GM18502 (cell line): ENCODE results near the gene TMEM147.
"Not testable (repeated sequence)": the region's sequence is repeated elsewhere in the genome, so short reads cannot be mapped to it uniquely, and the experiment has no call there.

Experiments
- ATAC-seq: cut with Tn5 transposase; IDR thresholded peaks from one replicate; pipeline ENCODE4 v1.9.1; 2021; ENCODE audit warnings: mild to moderate bottlenecking; ENCODE audit not compliant: unreplicated experiment, poor library complexity

Gene TMEM147

DNA sequence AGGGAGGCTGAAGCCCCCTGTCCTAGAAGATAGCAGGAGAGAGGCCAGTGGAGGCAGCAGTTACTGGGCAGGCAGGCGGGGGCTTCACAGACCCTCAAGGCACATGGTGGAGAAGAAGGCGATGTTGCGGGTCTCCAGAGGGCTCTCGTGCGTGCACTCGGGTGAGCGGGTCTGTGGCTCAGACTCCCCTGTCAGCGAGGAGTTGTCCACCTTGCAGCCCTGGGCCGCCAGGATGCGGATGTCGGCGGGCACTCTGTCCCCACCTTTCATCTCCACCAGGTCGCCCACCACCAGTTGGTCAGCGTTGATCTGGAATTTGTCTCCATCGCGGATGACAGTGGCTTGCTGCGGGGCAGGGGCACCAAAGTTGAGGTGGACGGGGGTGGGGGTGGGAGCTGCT is 14.8 kb downstream of the TMEM147 start:
- ATAC-seq, result no peak

DNA sequence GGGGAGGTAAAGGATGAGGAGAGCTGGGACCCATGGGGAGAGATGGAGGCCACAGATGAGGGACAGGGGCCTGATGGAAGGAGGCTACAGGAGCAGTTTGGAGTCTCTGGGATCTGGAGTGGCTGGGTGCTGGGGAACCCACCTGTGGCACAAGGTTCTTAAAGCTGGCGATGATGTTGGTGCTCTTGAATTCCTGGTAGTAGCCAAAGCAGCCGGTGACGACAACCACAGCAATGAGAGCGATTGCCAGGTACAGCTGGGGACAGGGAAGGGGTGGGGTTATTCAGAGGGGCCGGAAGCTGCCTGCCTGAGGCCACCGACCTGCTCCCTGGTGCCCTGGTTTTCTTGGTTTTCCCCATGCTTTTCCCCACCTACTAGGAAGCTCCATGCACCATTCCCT is 15.3 kb downstream of the TMEM147 start:
- ATAC-seq, result no peak

DNA sequence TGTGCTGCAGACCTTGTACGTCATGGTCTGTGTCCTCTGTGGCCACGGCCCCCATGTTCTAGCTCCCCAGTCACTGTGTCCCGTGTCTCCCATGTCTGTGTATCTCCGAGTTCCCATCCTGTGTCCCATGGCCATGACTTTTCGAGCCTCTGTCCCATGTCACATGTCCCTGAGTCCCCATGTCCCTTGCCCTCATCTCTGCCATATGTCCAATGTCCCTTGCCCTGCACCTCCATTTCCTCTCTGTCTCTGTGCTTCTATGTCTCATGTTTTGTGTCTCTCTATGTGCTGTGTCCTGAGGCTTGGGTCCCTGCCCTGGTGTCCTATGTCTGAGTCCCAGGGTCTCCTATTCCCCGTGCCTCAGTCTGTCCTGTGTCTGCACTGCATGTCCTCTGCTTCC is 16.0 kb downstream of the TMEM147 start:
- no peak for ATAC-seq

DNA sequence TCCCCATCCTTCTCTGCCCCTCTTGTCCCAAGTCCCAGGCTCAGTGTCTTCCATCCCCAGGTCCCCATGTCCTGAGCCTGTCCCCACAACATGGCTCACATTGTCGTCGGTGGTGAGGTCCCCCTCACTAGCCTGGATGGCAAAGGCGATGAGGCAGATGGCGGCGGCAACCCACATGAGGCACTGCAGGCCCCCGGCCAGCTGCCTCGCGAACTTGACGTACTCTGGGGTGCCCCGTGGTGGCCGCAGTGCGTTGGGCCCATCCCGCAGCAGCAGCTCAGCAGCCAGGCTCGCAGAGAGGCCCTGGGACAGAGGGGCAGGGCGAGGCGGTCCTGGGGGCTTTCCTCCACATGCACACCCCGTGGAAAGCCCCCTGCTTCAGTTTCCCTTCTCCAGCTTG is 16.9 kb downstream of the TMEM147 start:
- no peak for ATAC-seq

DNA sequence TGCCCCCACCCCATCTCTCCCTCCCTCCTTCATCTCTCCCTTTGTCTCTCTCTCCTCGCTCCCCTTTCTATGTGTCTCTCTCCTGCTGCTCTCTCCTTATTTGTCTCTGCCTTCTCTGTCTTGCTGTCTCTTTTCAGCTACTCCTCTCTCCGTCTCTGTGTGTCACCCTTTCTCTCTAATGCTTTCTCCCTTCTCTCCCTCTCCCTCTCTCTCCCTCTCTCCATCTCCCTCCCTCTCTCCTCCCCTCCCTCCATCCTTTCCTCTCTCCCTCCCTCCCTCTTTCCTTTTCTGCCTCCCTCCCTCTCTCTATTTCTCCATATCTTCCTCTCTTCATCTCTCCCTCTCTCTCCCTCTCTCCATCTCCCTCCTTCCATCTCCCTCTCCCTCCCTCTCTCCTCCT is 17.4 kb downstream of the TMEM147 start:
- no peak for ATAC-seq

DNA sequence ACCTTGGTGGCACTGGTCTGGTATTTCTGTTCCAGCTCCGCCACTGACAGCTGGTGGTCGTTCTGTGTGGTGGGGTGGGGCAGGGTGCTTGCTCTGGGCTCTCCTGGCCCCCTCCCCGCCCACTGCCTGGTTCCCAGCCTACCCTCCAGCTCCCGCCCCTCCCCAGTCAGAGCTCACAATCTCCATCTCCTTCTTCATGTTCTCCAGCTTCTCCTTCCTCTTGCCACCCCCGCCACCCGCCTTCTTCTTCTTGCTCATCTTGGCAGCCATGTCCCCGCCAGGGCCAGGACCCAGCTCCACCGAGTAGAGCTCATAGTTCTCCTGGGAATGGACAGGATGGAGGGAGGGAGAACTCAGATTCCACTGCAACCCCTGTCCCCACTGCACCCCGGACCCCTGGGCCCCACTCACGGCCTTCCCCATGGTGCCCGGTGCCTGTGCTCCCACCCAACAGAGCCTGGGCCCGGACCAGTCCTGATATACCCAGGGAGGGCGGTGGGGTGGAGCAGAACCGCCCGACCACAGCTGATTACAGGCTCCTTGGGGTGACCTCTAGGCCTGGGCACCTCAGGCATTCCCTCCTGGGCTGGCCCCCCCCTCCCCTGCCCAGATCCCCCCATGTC is 17.9 kb downstream of the TMEM147 start, which contains the start of gene ATP4A:
Gene ATP4A, minus strand, starts transcription at position 452 of the 623 bp plus-strand sequence. Its CDS starts 29 bp downstream, at position 423.
- ATAC-seq, result no peak

DNA sequence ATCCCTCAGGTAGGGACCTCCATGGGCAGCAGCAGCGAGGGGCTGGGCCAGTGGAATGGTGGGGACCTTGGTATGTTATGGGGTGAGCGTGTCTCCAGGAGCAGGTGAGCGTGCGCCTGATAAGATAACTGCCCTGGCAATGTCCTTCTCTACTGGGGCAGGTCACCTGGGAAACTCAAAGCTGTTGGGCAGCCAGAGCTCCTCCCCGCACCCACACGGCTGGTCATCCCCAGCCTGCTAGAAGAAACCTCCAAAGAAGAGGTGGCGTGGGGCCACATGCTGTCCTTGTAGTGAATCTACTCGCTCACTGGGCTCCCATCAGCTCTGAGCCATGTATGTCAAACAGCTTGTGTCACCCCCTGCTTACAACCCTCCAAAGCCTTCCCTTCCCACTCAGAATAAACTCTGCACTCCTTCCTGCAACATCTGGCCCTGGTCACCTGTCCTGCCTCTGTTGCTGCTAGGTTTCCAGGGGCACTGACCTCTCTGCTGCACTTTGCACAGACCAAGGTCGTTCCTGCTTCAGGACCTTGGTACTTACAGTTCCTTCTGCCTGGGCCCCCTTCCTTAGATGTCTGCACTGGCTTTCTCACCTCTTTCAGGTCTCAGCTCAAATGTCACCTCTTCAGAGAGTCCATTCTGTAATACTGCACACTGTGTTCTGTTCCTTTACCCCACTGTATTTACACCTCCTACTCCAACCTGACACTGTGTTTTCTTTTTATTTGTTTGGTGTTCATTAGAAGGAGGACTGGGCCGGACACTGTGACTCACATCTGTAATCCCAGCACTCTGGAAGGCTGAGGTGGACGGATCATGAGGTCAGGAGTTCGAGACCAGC is 19.8 kb downstream of the TMEM147 start:
- ATAC-seq, result no peak

DNA sequence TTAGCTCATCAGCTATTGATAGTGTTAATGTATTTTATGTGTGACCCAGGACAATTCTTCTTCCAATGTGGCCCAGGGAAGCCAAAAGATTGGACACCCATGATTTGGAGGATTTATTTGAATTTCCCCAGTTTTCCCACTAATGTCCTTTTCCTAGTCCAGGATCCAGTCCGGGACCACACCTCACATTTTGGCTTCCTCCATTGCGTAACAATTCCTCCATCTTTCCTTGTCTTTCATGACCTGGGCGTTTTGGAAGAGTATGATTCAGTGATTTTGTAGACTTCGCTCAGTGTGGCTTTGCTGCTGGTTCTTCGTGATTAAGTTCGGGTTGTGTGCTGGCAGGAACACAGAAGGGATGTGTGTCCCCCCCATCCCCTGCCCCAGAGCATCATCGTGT is 21.3 kb downstream of the TMEM147 start:
- no peak for ATAC-seq

DNA sequence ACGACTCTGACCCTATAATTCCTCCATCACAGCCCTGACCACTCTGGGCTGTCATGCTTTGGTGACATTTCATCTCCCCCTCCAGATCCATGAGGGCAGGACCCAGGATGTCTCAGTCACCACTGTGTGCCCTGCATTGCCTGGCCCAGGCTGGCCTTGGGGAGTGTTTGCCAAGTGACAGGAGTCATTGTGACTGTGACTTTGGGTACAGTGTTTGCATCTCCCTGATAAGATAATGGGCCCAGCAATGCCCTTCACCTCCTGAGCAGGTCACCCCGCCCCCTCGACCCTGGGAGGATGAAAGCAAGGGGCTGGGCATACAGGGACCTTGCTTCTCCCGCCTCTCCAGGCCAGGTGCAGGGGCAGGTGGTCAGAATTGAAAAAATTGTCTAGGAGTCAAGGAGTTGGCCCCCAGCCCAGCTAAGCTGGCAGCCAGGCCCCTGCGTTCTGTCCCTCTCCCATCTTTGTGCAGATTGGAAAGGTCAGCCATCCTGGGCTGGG is 23.9 kb downstream of the TMEM147 start:
- ATAC-seq, result no peak

DNA sequence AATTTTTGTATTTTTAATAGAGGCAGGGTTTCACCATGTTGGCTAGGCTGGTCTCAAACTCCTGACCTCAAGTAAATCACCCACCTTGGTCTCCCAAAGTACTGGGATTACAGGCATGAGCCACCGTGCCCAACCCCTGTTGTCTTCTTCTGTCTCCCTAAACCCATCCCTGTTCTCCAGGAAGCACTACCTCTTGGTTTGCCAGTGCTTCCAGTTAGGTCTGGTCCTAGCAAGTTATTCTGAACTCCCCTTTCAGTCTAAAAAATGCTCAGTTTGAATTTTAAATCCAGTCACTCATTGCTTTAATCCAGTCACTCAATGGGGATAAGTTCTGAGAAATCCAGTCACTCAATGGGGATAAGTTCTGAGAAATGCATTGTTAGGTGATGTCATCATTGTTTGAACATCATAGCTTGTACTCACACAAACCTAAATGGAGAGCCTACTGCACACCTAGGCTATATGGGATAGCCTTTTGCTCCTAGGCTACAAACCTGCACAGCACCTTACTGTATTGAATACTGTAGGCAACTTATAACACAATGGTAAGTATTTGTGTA is 26.1 kb downstream of the TMEM147 start:
- no peak for ATAC-seq

DNA sequence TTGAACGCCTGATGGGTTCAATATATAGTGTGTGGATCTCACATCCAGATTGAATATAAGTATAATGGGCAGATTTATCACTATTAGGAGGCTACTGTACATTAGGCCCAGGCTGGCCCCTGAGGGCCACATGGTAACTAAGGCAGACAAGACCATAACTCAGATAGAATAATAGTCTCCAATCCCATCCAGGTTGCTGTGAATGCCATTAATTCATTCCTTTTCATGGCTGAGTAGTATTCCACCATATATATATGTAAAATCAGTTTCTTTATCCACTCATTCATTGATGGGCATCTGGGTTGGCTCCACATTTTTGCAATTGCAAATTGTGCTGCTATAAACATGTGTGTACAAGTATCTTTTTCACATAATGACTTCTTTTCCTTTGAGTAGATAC is 32.5 kb downstream of the TMEM147 start:
- no peak for ATAC-seq

DNA sequence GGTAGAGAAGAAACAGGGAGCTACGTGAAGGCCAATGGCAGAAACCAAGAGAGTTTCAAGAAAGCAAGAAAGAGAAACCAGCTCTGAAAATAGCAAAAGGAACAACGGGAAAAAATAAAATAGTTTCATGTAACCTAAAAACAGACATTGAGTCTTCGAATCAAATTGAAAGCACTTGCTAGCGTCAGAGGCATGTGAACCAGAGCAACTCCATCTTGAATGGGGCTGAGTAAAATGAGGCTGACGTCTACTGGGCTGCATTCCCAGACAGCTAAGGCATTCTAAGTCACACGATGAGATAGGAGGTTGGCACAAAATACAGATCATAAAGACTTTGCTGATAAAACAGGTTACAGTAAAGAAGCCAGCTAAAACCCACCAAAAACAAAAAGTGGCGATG is 33.3 kb downstream of the TMEM147 start:
- no peak for ATAC-seq

DNA sequence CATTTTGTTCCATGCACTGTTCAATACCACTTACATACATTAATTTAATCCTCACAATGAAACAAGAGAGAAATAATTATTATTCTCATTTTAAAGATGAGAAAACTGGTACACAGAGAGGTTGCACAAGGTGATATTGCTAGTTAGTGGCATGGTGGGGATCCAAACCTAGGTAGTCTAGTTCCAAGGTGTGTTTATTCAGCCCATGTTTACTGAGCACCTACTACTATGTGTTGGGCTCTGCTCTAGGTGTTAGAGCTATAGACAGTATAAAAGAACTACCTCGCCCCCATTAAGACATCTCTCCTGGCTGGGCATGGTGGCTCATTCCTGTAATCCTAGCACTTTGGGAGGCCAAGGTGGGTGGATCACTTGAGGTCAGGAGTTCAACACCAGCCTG is 37.3 kb downstream of the TMEM147 start:
- ATAC-seq, result no peak

DNA sequence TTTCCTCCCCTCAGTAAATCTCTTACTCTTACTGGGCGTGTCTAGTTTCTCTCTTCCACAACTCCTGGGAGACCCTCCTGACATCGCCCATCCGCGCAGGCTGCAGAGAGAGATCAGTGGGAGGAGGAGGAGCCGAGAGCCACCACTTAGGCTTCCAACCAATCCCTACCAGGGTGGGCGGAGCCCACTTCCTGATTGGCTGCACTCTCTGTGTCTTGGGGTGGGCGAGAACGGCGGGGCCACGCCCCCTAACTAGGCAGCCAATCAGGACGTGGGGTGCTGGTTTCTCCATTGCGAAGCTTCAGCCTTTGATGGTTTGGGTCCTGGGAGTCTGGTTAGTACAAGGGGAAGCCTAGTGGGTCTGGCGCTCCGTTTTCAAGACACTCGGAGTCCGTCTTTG is 40.4 kb downstream of the TMEM147 start, which contains the start of gene PMIS2:
Gene PMIS2, plus strand, starts transcription at position 326 of the 400 bp plus-strand sequence. CDS start 87 bp downstream, outside the sequence.
- no peak for ATAC-seq

DNA sequence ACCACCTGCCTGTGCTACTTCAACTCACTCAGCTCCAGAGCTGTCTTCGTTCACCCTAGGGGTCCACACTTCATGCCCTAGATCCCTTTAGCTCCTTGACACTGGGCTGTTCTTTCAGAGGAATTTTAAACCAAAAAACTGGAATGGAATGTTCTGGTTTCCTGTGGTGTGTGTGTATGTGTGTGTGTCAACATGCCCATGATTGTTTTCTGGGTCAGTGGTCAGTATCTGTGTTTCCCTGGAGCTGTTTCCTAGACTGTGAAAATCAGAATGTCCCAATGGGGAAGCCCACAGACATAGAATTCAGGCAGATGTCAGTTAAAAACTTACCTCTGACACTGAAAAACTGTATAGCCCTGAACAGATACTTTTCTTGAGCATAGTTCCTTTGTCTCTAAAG is 41.9 kb downstream of the TMEM147 start:
- ATAC-seq, result no peak

DNA sequence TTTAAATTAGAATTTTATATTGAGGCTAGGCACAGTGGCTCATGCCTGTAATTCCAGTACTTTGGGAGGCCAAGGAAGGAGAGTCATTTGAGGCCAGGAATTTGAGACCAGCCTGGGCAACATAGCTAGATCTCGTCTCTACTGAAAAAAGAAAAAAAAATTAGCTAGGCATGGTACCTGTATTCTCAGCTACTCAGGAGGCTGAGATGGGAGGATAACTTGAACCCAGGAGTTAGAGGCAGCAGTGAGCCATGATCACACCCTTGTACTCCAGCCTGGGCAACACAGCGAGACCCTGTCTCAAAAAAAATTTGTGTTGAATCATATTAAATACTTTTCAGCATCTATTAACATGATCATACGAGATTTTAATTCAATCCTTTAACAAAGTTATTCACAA is 45.4 kb downstream of the TMEM147 start:
- no peak for ATAC-seq

DNA sequence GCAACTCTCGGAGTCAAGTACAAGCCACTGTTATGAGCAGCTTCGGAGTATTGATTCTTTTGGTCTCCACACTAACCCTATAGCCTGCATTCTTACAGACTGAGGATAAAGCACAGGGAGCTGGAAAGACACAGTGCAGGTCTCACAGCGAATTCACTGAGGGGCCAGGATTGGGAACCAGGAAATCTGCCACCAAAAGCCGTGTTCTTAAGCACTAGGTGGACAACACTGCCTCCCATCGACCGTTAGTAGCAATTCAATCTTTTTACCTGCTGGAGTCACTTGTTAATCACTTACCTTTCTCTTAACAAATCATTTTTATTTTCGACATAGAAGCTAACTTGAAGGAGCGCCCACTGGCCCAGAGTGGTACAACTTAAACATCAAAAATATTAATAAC is 46.8 kb downstream of the TMEM147 start:
- no peak for ATAC-seq

DNA sequence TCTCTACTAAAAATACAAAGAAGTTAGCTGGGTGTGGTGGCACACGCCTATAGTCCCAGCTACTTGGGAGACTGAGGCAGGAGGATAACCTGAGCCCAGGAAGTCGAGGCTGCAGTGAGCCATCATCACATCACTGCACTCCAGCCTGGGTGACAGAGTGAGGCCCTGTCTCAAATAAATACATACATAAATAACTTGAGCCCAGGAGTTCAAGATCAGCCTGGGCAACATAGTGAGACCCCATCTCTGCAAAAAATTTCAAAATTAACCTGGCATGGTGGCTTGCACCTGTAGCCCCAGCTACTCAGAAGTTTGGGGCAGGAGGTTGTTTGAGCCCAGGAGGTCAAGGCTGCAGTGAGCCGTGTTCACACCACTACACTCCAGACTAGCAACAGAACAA is 49.6 kb downstream of the TMEM147 start:
- not testable (repeated sequence) for ATAC-seq

DNA sequence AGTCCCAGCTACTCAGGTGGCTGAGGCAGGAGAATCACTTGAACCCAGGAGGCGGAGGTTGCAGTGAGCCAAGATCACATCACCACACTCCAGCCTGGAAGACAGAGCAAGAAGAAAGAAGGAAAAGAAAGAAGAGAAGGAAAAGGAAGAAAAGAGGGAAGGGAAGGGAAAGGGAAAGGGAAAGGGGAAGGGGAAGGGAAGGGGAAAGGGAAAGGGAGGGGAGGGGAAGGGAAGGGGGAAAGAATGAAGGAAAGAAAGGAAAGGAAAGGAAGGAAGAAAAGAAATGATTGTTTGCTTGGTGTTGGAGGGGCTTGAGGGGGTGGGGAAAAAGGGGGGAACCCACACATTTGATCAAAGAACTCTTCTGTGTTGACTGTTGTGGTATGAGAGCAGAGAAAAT is 50.5 kb downstream of the TMEM147 start:
- no peak for ATAC-seq

DNA sequence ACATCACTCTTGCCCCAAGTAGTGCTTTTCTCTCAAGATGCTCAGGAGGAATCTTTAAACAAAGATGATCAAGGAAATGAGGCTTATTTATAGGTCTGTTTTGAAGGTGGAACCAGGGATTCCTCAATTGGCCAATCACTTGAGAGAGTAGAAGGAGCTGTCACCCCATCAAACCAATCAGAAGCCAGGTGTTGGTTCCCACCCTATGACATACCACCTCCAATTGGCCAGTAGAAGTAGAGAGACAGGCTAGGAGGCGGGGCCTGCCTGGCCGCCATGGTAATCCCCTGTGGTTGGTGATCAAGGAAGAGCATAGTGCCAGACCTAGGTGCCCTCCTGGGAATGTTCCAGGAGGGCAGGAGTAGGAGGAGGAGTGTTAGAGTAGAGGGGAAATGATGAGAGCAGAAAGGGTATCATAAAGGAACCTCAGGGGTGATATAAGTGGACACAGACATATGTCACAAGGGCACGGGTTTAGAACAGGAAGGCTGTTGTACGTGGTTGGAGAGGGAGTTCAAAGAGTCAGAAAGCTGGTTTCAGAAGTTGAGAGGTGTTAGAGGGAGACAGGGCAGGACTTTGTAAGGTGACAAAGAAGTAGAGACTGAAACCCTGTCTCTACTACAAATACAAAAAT is 51.1 kb downstream of the TMEM147 start:
- peak; percentile 75 for ATAC-seq
